Stimulated activated CD8-positive, alpha-beta memory T cell treated with anti-CD3 and anti-CD28 coated beads, Interleukin-4, amount 100 ng/mL, for 48 hours (primary cell): ENCODE measurements around the gene SLC19A1.

Experiments
- DNase-seq: peaks from one replicate; pipeline ENCODE4 v3.0.0-alpha.2; 2020

Gene SLC19A1

DNA sequence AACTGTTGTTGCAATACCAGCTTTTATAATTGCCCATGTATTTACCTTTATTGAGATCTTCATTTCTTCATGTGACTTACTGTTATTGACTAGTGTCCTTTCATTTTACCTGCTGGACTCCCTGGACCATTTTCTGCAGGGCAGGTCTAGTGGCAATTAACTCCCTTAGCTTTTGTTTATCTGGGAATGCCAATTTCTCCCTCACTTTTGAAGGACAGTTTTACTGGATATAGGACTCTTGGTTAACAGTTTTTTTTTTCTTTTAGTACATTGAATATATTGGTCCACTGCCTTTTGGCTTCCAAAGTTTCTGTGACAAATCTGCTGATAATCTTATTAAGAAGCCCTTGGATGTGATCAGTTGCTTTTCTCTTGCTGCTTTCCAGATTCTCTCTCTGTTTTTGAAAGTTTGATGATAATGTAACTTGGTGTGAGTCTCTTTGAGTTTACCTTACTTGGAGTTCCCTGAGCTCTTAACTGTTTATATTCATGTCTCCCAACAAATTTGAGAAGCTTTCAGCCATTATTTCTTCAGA is 80.4 kb downstream of the SLC19A1 start:
- no peak for DNase-seq

GRCh38 chr21:45461369-45461750 is 80.9 kb downstream of the SLC19A1 start:
- no peak for DNase-seq

DNA sequence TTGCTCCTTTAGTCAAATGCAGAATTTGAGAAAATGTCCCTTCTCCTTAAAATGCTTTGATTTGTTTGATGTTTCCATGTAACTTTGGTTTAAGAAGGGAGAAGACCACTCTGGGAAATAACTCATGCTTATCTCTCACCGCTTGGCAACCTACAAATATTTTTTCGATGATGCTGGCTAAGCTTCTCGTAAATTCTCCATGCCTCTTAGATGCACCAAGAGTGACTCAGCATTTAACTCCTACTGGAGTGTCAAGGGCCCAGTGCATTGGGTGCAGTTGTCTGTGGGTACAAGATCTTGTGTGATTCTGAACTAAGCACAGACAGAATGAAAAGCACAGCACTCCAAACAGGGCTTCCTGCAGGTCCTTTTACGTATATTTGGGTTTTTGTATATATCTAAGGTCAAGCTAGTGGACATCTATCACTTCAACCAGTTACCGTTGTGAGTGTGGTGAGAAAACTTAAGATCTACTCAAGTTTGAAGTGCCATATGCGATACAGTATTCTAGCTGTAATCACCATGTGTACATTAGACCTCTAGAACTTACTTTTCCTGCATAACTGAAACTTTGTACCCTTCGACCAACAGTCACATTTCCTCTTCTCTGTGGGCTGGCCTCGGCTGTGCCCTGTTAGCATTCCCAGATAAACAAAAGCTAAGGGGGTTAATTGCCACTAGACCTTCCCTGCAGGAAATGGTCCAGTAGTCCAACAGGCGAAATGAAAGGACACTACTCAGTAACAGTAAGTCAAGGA is 81.5 kb downstream of the SLC19A1 start:
- DNase-seq, result no peak

DNA sequence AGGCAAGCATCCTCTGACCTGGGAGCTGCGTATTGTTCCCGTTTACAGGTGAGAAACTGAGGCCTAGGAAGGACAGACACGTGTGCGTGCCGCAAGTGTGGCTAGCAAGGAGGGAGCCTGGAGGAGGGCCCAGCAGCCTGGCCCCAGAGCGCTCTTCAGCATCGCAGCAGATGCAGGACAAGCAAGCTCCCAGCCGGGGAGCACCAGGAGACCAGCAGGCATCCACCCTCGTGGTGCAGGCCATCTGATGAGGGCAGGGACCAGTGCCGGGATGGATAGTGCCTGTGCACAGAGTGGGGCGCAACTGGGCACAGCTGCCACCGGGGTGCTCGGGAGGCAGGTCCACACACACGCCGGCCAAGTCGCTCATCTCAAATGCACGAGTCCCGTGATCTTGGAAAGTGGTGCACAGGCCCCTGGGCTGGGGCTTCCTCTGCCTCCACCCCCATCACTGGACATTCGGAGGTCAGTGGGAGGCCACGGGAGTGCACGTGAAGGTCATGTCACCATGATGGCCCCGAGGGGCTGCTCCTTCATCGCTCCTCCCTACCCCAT is 82.2 kb downstream of the SLC19A1 start:
- no peak for DNase-seq

DNA sequence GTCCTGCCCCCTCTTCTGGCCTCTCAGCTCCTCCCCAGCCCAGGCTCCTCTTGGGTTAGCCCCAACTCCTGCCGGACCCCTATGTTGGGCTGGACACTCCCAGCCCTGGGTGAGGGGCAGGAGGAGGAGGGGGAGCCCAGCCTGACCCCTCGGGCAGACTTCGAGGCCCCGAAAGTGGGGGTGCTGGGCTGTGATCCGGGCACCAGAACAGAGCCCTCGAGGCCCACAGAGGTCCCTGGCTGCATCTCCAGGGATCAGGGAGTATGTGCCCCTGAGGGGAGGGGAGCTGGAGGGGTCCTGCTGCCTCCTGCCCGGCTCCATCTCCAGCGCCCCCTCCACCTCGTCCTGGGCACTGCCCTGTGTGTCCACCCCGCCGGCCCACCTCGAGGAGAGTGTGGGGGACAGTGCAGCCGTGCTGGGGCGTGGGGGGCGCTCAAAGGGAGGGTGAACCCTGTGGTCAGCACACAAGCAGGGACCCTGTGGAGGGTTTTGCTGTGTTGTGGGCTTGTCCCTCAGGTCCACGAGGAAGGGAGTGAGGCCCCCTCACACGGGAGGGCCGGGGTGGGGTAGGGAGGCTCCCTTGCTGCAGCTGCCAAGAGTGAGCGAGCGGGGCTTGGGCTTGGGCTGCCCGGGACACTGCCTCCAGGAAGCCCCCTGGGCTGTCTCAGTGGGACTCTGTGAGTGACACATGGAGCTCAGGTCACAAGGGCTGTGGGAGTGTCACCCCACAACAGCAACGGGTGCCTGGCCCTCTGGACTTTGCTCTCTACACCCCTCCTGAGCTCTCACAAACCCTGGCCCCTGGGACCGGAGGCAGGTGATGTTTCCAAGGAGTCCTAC is 82.8 kb downstream of the SLC19A1 start:
- DNase-seq, result no peak

GRCh38 chr21:45458281-45459170 is 83.7 kb downstream of the SLC19A1 start:
- no peak for DNase-seq

GRCh38 chr21:45457832-45458172 is 84.4 kb downstream of the SLC19A1 start:
- no peak for DNase-seq

DNA sequence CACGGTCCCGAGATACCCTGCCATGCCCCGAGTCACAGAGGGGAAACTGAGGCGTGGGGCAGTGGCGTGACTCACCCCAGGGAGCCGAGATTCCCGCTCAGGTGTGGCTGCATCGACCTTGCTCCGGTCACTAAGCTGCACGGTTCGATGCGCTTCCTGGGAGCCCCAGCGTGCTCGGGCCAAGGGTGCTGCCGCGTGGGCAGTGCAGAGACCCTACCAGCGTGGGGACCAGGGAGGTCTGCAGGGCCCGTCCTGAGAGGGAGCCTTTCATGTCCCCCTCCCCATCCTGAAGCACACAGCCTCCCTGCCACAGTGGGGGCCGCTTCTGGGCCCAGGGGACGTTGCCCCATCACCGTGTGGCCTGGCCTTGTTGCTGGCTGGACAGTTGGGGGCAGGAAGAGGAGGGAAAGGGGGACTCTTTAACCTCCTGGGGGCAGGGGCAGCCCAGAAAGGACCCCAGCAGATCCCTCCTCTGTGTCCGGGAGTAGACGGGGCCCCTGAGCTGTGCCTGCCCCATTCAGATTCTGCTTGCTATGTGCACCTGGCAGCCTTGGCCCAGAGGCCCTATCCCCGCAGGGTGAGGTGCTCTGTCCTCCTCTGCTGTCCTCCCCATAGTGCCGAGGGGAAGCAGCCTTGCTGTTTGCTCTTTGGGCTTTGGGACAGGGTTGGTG is 84.9 kb downstream of the SLC19A1 start:
- DNase-seq, result no peak

GRCh38 chr21:45456584-45457160 is 85.6 kb downstream of the SLC19A1 start:
- no peak for DNase-seq

GRCh38 chr21:45455674-45456583 is 86.3 kb downstream of the SLC19A1 start:
- DNase-seq, result no peak

DNA sequence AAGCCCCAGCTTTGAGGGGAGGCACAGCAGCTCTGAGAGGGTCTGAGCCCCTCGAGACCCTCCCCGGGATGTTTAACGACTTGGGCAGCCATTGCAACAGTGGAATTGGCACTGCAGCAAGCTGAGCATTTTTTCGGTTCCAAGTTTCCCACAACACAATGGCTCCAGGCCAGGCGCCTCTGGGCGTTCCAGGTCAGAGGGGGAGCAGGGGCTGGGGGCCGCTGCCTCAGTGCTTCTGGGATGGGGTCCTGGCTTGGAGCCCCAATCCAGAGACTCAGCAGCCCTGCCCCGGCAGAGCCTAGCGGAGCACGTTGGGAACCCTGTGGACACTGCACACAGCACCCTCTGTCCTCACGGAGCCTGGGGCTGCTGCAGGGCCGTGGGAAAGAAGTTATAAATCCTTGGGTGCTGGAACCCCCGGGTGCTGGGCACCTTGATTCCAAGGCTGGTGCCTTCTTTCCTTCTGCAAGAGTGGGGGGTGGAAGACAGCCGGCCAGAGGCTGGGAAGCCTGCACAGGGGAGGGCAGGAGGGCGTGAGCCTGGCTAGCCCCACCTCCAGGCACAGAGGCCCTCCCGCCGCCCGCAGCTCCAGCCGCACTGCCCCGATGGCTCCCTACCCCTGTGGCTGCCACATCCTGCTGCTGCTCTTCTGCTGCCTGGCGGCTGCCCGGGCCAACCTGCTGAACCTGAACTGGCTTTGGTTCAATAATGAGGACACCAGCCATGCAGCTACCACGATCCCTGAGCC is 87.1 kb downstream of the SLC19A1 start:
- no peak for DNase-seq

GRCh38 chr21:45454060-45454925 is 87.9 kb downstream of the SLC19A1 start:
- no peak for DNase-seq

GRCh38 chr21:45453308-45453950 is 88.8 kb downstream of the SLC19A1 start:
- no peak for DNase-seq

DNA sequence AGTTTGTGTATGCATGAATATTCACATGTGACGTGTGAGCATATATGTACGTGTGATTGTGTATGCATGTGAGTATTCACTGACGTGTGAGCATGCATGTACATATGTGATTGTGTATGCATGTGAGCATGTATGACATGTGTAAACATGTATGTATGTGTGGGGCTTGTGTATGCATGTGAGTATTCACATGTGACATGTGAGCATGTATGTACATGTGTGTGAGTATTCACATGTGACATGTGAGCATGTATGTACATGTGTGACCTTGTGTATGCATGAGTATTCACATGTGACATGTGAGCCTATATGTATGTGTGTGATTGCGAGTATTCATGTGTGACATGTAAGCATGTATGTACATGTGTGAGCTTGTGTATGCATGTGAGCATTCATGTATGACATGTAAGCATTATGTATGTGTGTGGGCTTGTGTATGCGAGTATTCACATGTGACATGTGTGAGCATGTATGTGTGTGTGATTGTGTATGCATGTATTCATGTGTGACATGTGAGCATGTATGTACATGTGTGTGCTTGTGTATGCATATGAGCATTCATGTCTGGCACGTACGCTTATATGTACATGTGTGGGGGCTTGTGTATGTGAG is 89.4 kb downstream of the SLC19A1 start:
- no peak for DNase-seq

- DNase-seq, result no peak
These were observed 90.5 kb downstream of the SLC19A1 start for GRCh38 chr21:45451771-45452182.

GRCh38 chr21:45451091-45451740 is 91.0 kb downstream of the SLC19A1 start:
- no peak for DNase-seq

GRCh38 chr21:45450423-45451090 is 91.7 kb downstream of the SLC19A1 start:
- no peak for DNase-seq
